HEK293 (cell line): ENCODE measurements around the gene PDZRN3.

ENCODE experiments used
- CTCF ChIA-PET: fragments of 350-600 bp; formaldehyde crosslinking; extraction: SDS; loops from one replicate; lab custom pipeline; 2021; ENCODE audit warnings: antibody characterized with exemption; lab: Yijun Ruan, JAX
- POLR2A ChIA-PET: fragments of 300-600 bp; formaldehyde crosslinking; extraction: SDS; loops from one replicate; lab custom pipeline; 2020; ENCODE audit warnings: antibody characterized with exemption, inconsistent platforms; lab: Yijun Ruan, JAX
- H3K27ac ChIP-seq: fragments of 200-500 bp; sonication (Bioruptor generic); 2 replicates; pipeline ENCODE4 v1.5.1; 2014; ENCODE audit warnings: low read depth, low read length, control low read depth, inconsistent platforms; ENCODE audit errors: extremely low read depth
- H3K36me3 ChIP-seq, 2 experiments: fragments of 200-500 bp in 1 of 2; sonication (Bioruptor generic) in 1 of 2; 1 replicate in 1 of 2; 2 replicates in 1 of 2; pipeline ENCODE4 v1.5.1; 2014 to 2017; ENCODE audit warnings: inconsistent platforms in 2 of 2, low read length in 2 of 2; ENCODE audit not compliant: control insufficient read depth in 2 of 2, insufficient read depth in 1 of 2
- H3K4me1 ChIP-seq: fragments of 200-500 bp; sonication (Bioruptor generic); 2 replicates; pipeline ENCODE4 v1.5.1; 2014; ENCODE audit warnings: mild to moderate bottlenecking, low read length, inconsistent platforms; ENCODE audit not compliant: control insufficient read depth, insufficient read depth
- H3K4me3 ChIP-seq: 2 replicates; pipeline ENCODE4 v1.5.1; 2011; ENCODE audit warnings: low read depth, mild to moderate bottlenecking, control low read depth, low read length, moderate library complexity
- H3K9me3 ChIP-seq: fragments of 200-500 bp; sonication (Bioruptor generic); 2 replicates; pipeline ENCODE4 v1.5.1; 2014; ENCODE audit warnings: low read depth, low read length, inconsistent platforms; ENCODE audit not compliant: control insufficient read depth, insufficient read depth
- KLF7 ChIP-seq: fragments of 450-650 bp; formaldehyde crosslinking; IDR thresholded peaks from 2 replicates; pipeline ENCODE4 v1.5.1; 2016; ENCODE audit warnings: missing biosample characterization, missing genetic modification characterization, borderline replicate concordance
- MZF1 ChIP-seq: fragments of 450-650 bp; formaldehyde crosslinking; IDR thresholded peaks from 2 replicates; pipeline ENCODE4 v1.5.1; 2017; ENCODE audit warnings: missing biosample characterization, missing genetic modification characterization, borderline replicate concordance
- SETDB1 ChIP-seq: IDR thresholded peaks from one replicate; pipeline ENCODE4 v1.6.1; 2017; ENCODE audit warnings: mild to moderate bottlenecking, low read length, moderate library complexity, mixed read lengths; ENCODE audit not compliant: insufficient read length
- WT1 ChIP-seq: fragments of 450-650 bp; formaldehyde crosslinking; IDR thresholded peaks from 2 replicates; pipeline ENCODE4 v1.5.1; 2016; ENCODE audit warnings: missing biosample characterization, missing genetic modification characterization
- ZNF2 ChIP-seq: fragments of 450-650 bp; formaldehyde crosslinking; IDR thresholded peaks from 2 replicates; pipeline ENCODE4 v1.5.1; 2016; ENCODE audit warnings: missing biosample characterization, missing genetic modification characterization
- ZNF23 ChIP-seq: fragments of 450-650 bp; formaldehyde crosslinking; IDR thresholded peaks from 2 replicates; pipeline ENCODE4 v1.5.1; 2016; ENCODE audit warnings: missing biosample characterization, missing genetic modification characterization, borderline replicate concordance
- ZNF335 ChIP-seq: fragments of 450-650 bp; formaldehyde crosslinking; conservative IDR thresholded peaks from 2 replicates; pipeline ENCODE4 v1.5.1; 2016; ENCODE audit warnings: missing biosample characterization, missing genetic modification characterization
- ZNF366 ChIP-seq: fragments of 450-650 bp; formaldehyde crosslinking; conservative IDR thresholded peaks from 2 replicates; pipeline ENCODE4 v1.5.1; 2016; ENCODE audit warnings: missing biosample characterization, missing genetic modification characterization
- ZNF37A ChIP-seq: fragments of 450-650 bp; IDR thresholded peaks from 2 replicates; pipeline ENCODE4 v1.5.1; 2018; ENCODE audit warnings: missing biosample characterization, missing genetic modification characterization
- ZNF391 ChIP-seq: fragments of 450-650 bp; formaldehyde crosslinking; IDR thresholded peaks from 2 replicates; pipeline ENCODE4 v1.5.1; 2016; ENCODE audit warnings: low read depth, missing biosample characterization, missing genetic modification characterization, borderline replicate concordance
- ZNF529 ChIP-seq: fragments of 450-650 bp; formaldehyde crosslinking; IDR thresholded peaks from 2 replicates; pipeline ENCODE4 v1.5.1; 2017; ENCODE audit warnings: missing genetic modification characterization, missing biosample characterization; ENCODE audit not compliant: insufficient replicate concordance
- ZNF560 ChIP-seq: fragments of 450-650 bp; formaldehyde crosslinking; IDR thresholded peaks from 2 replicates; pipeline ENCODE4 v1.5.1; 2017; ENCODE audit warnings: missing biosample characterization, missing genetic modification characterization, borderline replicate concordance
- ZNF571 ChIP-seq: fragments of 450-650 bp; formaldehyde crosslinking; IDR thresholded peaks from 2 replicates; pipeline ENCODE4 v1.5.0; 2017; ENCODE audit warnings: missing biosample characterization, missing genetic modification characterization
- ZNF701 ChIP-seq: fragments of 450-650 bp; formaldehyde crosslinking; IDR thresholded peaks from 2 replicates; pipeline ENCODE4 v1.5.1; 2016; ENCODE audit warnings: missing biosample characterization, missing genetic modification characterization
- ZNF837 ChIP-seq: fragments of 450-650 bp; formaldehyde crosslinking; IDR thresholded peaks from 2 replicates; pipeline ENCODE4 v1.5.1; 2016; ENCODE audit warnings: missing biosample characterization, missing genetic modification characterization
- TF ChIP-seq, protein P1 (sequence below): fragments of 450-650 bp; formaldehyde crosslinking; IDR thresholded peaks from 2 replicates; pipeline ENCODE4 v1.5.1; 2016; ENCODE audit warnings: missing biosample characterization, missing genetic modification characterization, low read depth
- TF ChIP-seq, protein P2 (sequence below): fragments of 450-650 bp; formaldehyde crosslinking; IDR thresholded peaks from 2 replicates; pipeline ENCODE4 v1.5.1; 2016; ENCODE audit warnings: missing biosample characterization, missing genetic modification characterization
- TF ChIP-seq, protein P3 (sequence below): fragments of 450-650 bp; formaldehyde crosslinking; IDR thresholded peaks from 2 replicates; pipeline ENCODE4 v1.5.1; 2016; ENCODE audit warnings: missing biosample characterization, missing genetic modification characterization, borderline replicate concordance

PDZRN3 gene

DNA sequence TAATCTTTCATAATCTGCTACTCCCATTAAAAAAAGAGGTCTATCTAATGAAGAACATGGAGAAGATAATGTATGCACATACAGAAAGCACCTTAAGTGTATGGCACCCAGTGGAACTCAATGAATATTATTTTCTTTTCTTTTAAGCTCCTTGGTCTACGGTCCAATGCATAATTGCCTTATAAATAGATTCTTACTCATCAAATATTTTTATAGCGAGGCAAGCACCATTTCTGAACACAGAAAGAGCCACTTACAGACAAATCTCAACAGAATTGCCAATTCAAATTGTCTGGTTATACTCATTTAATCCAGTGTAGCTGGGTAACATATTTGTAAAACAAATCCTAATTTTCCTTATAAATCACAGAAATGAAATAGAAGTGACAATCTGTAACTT is 6.3 kb downstream of the PDZRN3 start (continued):
- TF ChIP-seq, protein P1, sequence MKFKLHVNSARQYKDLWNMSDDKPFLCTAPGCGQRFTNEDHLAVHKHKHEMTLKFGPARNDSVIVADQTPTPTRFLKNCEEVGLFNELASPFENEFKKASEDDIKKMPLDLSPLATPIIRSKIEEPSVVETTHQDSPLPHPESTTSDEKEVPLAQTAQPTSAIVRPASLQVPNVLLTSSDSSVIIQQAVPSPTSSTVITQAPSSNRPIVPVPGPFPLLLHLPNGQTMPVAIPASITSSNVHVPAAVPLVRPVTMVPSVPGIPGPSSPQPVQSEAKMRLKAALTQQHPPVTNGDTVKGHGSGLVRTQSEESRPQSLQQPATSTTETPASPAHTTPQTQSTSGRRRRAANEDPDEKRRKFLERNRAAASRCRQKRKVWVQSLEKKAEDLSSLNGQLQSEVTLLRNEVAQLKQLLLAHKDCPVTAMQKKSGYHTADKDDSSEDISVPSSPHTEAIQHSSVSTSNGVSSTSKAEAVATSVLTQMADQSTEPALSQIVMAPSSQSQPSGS (tag by site-specific recombination): no peak

DNA sequence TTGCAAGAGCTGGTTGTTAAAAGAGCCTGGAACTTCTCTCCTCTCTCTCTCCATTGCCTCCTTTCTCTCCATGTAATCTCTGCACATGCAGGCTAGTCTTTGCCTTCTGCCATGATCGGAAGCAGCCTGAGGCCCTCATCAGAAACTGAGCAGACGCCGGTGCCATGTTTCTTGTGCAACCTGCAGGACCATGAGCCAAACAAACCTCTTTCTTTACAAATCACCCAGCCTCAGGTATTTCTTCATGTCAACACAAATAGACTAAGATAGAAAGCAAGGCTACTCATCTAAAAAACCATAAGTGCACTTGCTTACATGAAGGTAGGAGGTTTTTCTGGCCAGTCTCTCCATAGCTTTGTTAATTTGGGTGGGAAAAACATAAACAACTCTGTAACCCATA is 8.7 kb downstream of the PDZRN3 start:
- POLR2A ChIA-PET: no interaction called here

DNA sequence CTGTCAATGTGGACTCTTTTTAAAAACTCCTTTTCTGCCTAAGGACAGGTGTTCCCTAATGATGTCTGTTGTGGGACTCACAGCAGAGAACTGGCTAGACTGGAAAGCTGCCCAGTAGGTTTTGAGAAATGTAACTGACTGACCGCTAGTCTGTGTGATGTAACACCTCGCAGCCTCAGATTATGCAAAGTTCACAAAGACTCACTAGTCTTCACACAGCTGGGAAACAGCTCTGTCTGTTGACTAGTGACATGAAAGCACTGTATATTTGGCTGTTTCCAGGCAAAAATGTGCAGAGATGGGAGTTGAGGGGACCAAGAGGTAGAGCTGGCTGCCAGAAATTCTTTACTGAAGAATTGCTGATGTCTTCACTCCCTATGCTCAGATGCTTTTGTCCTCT is 10.3 kb downstream of the PDZRN3 start:
- Histone ChIP-seq H3K4me3 (no peak overlapping the region), H3K4me1 (no peaks in the 10 kb centered on the region), H3K36me3 (no peaks in the 10 kb centered on the region), H3K9me3 (no peaks in the 10 kb centered on the region), H3K27ac (no peak overlapping the region)
- POLR2A ChIA-PET: no interaction called here
- no peak for TF ChIP-seq WT1
- TF ChIP-seq ZNF2 (tag by site-specific recombination): no peak
- TF ChIP-seq ZNF837 (tag by site-specific recombination): no peak
- CTCF ChIA-PET: no interaction called here

More for the DNA sequence above, 8.7 kb downstream of the PDZRN3 start:
- Histone ChIP-seq H3K36me3 (no peaks in the 10 kb centered on the region), H3K4me1 (no peaks in the 10 kb centered on the region), H3K9me3 (no peaks in the 10 kb centered on the region), H3K4me3 (no peak overlapping the region), H3K27ac (no peak overlapping the region)
- CTCF ChIA-PET: no interaction called here
- TF ChIP-seq ZNF391: no peak

DNA sequence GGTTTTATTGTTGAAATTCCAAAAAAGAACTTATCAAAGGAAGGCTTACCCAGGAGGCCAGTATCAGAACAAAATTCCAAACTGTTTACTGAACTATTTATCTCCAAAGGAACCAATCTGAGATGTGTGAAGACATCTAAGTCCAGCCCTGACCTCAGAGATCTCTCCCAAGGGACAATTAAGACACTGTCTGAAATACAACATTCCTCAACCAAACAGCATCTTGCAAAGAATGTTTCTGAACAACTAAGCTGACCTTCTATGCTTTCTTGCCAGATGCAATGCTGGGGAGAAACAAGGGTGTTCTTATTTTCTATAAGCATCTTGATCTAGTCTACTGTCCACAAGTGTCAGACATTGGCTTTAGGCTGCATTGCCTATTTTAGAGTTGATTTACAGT is 13.6 kb downstream of the PDZRN3 start:
- CTCF ChIA-PET: no interaction called here
- peaks cover 0 to 5% of the 10 kb centered on the region in 2 experiments; a peak in 1 of 3 replicates for H3K36me3 ChIP-seq
- TF ChIP-seq KLF7 (tag by site-specific recombination): no peak
- TF ChIP-seq, protein P2, sequence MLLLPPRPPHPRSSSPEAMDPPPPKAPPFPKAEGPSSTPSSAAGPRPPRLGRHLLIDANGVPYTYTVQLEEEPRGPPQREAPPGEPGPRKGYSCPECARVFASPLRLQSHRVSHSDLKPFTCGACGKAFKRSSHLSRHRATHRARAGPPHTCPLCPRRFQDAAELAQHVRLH: no peak
- TF ChIP-seq ZNF529 (tag by site-specific recombination): no peak
- no peak for TF ChIP-seq MZF1 (tag by site-specific recombination)
- TF ChIP-seq ZNF37A: no peak
- no peak for TF ChIP-seq ZNF335 (tag by site-specific recombination)
- POLR2A ChIA-PET: no interaction called here
- H3K9me3 ChIP-seq: no peaks in the 10 kb centered on the region
- H3K4me1 ChIP-seq: no peaks in the 10 kb centered on the region
- H3K27ac ChIP-seq: no peak overlapping the region
- H3K4me3 ChIP-seq: no peak overlapping the region

DNA sequence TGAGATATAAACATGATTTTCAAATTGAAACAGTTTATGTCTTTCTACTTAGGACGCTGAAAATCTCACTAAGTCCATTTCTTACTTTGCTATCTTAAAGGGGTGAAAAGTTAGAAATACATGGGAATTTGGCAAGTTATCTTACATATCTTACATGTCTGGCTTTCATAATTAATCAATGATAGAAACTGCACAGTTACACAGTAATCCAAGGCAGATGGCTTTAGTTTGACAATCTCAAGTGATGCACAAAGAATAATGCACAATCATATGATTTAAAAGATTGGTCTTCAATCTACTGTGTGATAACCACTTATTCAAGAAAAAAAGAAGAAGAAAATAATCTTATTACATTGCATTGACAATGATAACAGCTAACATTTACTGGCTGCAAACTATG is 14.2 kb downstream of the PDZRN3 start:
- Histone ChIP-seq H3K27ac (no peak overlapping the region), H3K36me3 (peaks cover 0 to 6% of the 10 kb centered on the region in 2 experiments; a peak in 1 of 3 replicates), H3K4me3 (no peak overlapping the region), H3K4me1 (no peaks in the 10 kb centered on the region), H3K9me3 (no peaks in the 10 kb centered on the region)
- CTCF ChIA-PET: no interaction called here
- POLR2A ChIA-PET: no interaction called here
- TF ChIP-seq, protein P3, sequence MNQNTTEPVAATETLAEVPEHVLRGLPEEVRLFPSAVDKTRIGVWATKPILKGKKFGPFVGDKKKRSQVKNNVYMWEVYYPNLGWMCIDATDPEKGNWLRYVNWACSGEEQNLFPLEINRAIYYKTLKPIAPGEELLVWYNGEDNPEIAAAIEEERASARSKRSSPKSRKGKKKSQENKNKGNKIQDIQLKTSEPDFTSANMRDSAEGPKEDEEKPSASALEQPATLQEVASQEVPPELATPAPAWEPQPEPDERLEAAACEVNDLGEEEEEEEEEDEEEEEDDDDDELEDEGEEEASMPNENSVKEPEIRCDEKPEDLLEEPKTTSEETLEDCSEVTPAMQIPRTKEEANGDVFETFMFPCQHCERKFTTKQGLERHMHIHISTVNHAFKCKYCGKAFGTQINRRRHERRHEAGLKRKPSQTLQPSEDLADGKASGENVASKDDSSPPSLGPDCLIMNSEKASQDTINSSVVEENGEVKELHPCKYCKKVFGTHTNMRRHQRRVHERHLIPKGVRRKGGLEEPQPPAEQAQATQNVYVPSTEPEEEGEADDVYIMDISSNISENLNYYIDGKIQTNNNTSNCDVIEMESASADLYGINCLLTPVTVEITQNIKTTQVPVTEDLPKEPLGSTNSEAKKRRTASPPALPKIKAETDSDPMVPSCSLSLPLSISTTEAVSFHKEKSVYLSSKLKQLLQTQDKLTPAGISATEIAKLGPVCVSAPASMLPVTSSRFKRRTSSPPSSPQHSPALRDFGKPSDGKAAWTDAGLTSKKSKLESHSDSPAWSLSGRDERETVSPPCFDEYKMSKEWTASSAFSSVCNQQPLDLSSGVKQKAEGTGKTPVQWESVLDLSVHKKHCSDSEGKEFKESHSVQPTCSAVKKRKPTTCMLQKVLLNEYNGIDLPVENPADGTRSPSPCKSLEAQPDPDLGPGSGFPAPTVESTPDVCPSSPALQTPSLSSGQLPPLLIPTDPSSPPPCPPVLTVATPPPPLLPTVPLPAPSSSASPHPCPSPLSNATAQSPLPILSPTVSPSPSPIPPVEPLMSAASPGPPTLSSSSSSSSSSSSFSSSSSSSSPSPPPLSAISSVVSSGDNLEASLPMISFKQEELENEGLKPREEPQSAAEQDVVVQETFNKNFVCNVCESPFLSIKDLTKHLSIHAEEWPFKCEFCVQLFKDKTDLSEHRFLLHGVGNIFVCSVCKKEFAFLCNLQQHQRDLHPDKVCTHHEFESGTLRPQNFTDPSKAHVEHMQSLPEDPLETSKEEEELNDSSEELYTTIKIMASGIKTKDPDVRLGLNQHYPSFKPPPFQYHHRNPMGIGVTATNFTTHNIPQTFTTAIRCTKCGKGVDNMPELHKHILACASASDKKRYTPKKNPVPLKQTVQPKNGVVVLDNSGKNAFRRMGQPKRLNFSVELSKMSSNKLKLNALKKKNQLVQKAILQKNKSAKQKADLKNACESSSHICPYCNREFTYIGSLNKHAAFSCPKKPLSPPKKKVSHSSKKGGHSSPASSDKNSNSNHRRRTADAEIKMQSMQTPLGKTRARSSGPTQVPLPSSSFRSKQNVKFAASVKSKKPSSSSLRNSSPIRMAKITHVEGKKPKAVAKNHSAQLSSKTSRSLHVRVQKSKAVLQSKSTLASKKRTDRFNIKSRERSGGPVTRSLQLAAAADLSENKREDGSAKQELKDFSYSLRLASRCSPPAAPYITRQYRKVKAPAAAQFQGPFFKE: no peak
- TF ChIP-seq ZNF366 (tag by site-specific recombination) (no peak), ZNF571 (no peak), ZNF701 (tag by site-specific recombination) (no peak), ZNF560 (tag by site-specific recombination) (no peak), ZNF529 (tag by site-specific recombination) (no peak), ZNF23 (tag by site-specific recombination) (no peak), SETDB1 (no peak)
- TF ChIP-seq, protein P1 (tag by site-specific recombination): no peak
